Mucosa of descending colon (tissue), 3 donors: ENCODE data around the gene PAX1. TPM values are rescaled to one million over a fixed set of nuclear protein-coding genes. Genes with fewer than 3 reads are reported as not detected.

Experiments used
- ATAC-seq: fragments of 200-7000 bp; cut with Tn5 transposase; one replicate; pipeline ENCODE4 v1.9.1; 2020; ENCODE audit warnings: mild to moderate bottlenecking, moderate library complexity
- DNase-seq, 3 donors: peaks; one replicate each; pipeline ENCODE4 v3.0.0-alpha.2; 2020
- H3K36me3 ChIP-seq: fragments of 200-600 bp; one replicate; pipeline ENCODE4 v1.8.0; 2021; ENCODE audit warnings: low read depth, mild to moderate bottlenecking
- H3K4me1 ChIP-seq: fragments of 200-600 bp; one replicate; pipeline ENCODE4 v1.8.0; 2021; ENCODE audit warnings: low read depth, mild to moderate bottlenecking
- H3K4me3 ChIP-seq: fragments of 200-600 bp; one replicate; pipeline ENCODE4 v1.8.0; 2021; ENCODE audit warnings: mild to moderate bottlenecking
- H3K9me3 ChIP-seq: fragments of 200-600 bp; one replicate; pipeline ENCODE4 v1.8.0; 2021; ENCODE audit warnings: mild to moderate bottlenecking
- CTCF ChIP-seq: fragments of 200-600 bp; IDR thresholded peaks from one replicate; pipeline ENCODE4 v1.8.0; 2022; ENCODE audit warnings: antibody characterized with exemption, mild to moderate bottlenecking
- intact Hi-C, 2 donors: fragments of 100-400 bp; cut with DNase I in 1 of 2; cut with micrococcal nuclease in 1 of 2; formaldehyde crosslinking; loops; one replicate each; pipeline versions ENCODE4 v1.11.0 to v1.11.1; 2022; cut with DNase I, micrococcal nuclease
- total RNA-seq, 3 donors: library from RNA; stranded (reverse); fragmentation: NEBNext Ultra II Directional in 2 of 3; extraction: Animal tissue kit (Norgen Biotek cat#: 25700) in 2 of 3; gene quantifications; one replicate each; pipeline versions ENCODE4 v1.2.1 to v1.2.4, GENCODE V29; 2021 to 2023
- donor health status: DM: no; HTN: no; CAD: no; lungs with moderate emphysema.
- donor health status: DM: no; HTN: no; CAD: no.
- donor health status: DM: no; HTN: yes; CAD: no.

PAX1 gene
- total RNA-seq, 3 donors from 2014 or later = 0.06 TPM; not detected in 2

GRCh38 chr20:21714297-21715192 is 9.1 kb downstream of the PAX1 start:
- intact Hi-C loops = loop anchor here in 1 of 2 donors (5.0 kb wide), 1 partner anchor 393 kb away; no protein-coding TSS in a partner anchor
- Histone ChIP-seq H3K4me1 (no peaks in the 10 kb centered on the region), H3K9me3 (no peaks in the 10 kb centered on the region), H3K36me3 (no peaks in the 10 kb centered on the region), H3K4me3 (no peak overlapping the region)
- no peak for TF ChIP-seq CTCF
- DNase-seq (no peak), ATAC-seq (no peak)

GRCh38 chr20:21715193-21715881 is 9.9 kb downstream of the PAX1 start:
- Histone ChIP-seq H3K36me3 (no peaks in the 10 kb centered on the region), H3K4me1 (no peaks in the 10 kb centered on the region), H3K9me3 (no peaks in the 10 kb centered on the region), H3K4me3 (no peak overlapping the region)
- DNase-seq = no peak
- no peak for TF ChIP-seq CTCF
- no peak for ATAC-seq
- intact Hi-C loops = loop anchor here in 1 of 2 donors (5.0 kb wide), 1 partner anchor 392 kb away; no protein-coding TSS in a partner anchor

DNA sequence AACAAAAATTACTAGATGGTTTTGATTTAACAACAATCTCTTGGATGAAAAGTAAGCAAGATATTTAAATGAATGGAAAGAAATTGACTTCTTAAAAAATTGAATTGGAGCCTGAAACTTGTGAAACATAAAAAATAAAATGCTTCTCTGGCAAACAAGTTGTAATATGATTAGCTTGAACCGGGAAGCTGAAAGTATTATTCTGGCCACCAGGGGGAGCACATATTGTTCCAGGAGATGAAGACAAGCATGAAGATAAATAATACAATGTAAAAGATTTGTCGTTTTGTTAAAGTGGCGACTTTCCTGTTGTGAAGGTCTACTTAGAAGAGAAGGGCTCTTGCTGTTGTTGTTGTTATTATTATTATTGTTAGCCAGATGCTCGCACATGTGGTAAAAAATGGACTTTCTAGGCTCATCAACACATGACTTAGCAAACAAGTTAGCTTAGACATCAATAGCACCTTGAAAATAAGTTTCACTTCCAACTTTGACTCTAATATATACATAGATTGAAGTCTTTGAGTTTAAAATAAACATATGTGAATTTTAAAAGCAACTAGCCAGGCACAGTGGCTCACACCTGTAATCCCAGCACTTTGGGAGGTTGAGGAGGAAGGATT is 14.2 kb downstream of the PAX1 start:
- peak; percentile 51 for TF ChIP-seq CTCF
- Histone ChIP-seq H3K9me3 (no peaks in the 10 kb centered on the region), H3K4me1 (no peaks in the 10 kb centered on the region), H3K36me3 (no peaks in the 10 kb centered on the region), H3K4me3 (no peak overlapping the region)
- no peak for ATAC-seq
- intact Hi-C loops = loop anchor here in 1 of 2 donors (5.0 kb wide), 1 partner anchor 388 kb away; no protein-coding TSS in a partner anchor
- peak in 1 of 3 donors; percentile 78 for DNase-seq

DNA sequence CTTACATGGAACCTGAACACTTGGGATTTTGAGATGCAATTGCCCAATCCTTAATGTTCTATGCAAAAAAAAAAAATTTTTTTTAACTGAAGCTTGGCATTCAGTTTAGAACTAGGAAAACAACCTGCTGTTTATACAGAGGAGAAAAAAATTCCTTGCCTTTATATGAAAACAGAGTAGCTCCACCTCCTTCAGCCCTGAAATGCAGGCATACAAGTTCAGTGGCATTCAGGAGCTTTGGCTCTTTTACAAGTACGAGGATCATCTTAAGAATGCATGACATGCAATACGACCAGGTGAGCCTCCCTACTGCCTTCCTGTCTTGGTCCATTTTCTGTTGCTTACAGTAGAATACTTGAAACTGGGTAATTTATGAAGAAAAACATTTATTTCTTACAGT is 20.4 kb downstream of the PAX1 start:
- no peaks in the 10 kb centered on the region for H3K36me3 ChIP-seq
- H3K4me3 ChIP-seq = no peak overlapping the region
- ATAC-seq (no peak), DNase-seq (no peak)
- no peaks in the 10 kb centered on the region for H3K4me1 ChIP-seq
- no peaks in the 10 kb centered on the region for H3K9me3 ChIP-seq
- intact Hi-C loops = no loop called here
- TF ChIP-seq CTCF = no peak

DNA sequence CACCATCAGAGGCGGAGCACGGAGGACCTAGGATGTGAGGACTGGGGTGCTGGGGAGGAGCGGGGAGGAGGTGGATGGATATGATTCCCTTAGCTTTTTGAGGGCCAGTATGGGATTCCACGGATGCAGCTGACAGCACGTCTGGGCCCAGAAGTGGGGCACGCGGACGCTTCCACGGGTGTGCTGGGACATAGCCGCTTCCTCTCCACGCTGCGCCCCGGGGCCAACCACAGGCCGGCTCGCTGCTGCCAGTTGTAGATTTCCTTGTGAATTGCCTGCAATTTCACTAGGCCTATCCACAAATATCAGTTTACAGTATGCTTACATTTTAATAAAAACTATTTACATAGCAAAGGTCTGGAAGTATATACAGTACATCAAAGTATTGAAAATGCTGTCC is 23.9 kb downstream of the PAX1 start:
- DNase-seq = no peak
- Histone ChIP-seq H3K4me1 (no peaks in the 10 kb centered on the region), H3K4me3 (no peak overlapping the region), H3K36me3 (no peaks in the 10 kb centered on the region), H3K9me3 (no peaks in the 10 kb centered on the region)
- no peak for TF ChIP-seq CTCF
- ATAC-seq = no peak
- intact Hi-C loops = no loop called here
